HepG2 (cell line): ENCODE results near the gene GDPD4. TPM values are rescaled to one million over a fixed set of nuclear protein-coding genes. Genes with fewer than 3 reads are reported as not detected.

ENCODE experiments used
- ATAC-seq: fragments of 200-7000 bp; cut with Tn5 transposase; 3 replicates; pipeline ENCODE4 v1.9.1; 2020; ENCODE audit warnings: mild to moderate bottlenecking, moderate library complexity
- BruUV-seq: library from RNA; stranded (reverse); fragments of 400-500 nt; replicated peaks from 2 replicates; lab custom pipeline; 2021; lab: Mats Ljungman, UMichigan
- CTCF ChIA-PET: fragments of 300-600 bp; formaldehyde crosslinking; extraction: SDS; loops from one replicate; lab custom pipeline; 2021; ENCODE audit warnings: low total read pairs, inconsistent platforms, low intra/inter-chr PET ratio; lab: Yijun Ruan, JAX
- POLR2A ChIA-PET: fragments of 350-600 bp; sonication (Branson Sonifier 250); formaldehyde crosslinking; loops from one replicate; lab custom pipeline; 2020; ENCODE audit warnings: antibody characterized with exemption, inconsistent platforms; lab: Yijun Ruan, JAX
- DNase-seq: peaks from one replicate; pipeline ENCODE4 v3.0.0-alpha.2; 2015; ENCODE audit warnings: low spot score
- FAIRE-seq: peaks from 3 replicates; lab custom pipeline; 2011; peaks lifted over from hg19 to GRCh38; lab: Jason Lieb, UNC
- H2AFZ ChIP-seq: one replicate; pipeline ENCODE4 v1.6.1; 2011; ENCODE audit warnings: low read length, inconsistent platforms
- H3K27ac ChIP-seq: fragments of 300-600 bp; 3 replicates; pipeline ENCODE4 v1.8.0; 2011; ENCODE audit warnings: mixed run types, mild to moderate bottlenecking, mixed read lengths, low read length, inconsistent platforms; ENCODE audit not compliant: insufficient read depth; ENCODE audit errors: extremely low read length
- H3K27me3 ChIP-seq, 2 experiments: fragments of 200-600 bp in 1 of 2; 2 replicates in 1 of 2; 3 replicates in 1 of 2; pipeline versions ENCODE4 v1.6.0 to v1.8.0; 2011; ENCODE audit warnings: low read length in 2 of 2, mild to moderate bottlenecking in 2 of 2, moderate library complexity in 2 of 2, inconsistent platforms in 1 of 2; ENCODE audit not compliant: insufficient read depth in 2 of 2, control insufficient read depth in 1 of 2
- H3K36me3 ChIP-seq, 2 experiments: fragments of 200-600 bp in 1 of 2; replicated peaks in 1 of 2; 2 replicates in 1 of 2; 3 replicates in 1 of 2; pipeline versions ENCODE4 v1.5.1 to v1.8.0; 2011; ENCODE audit warnings: low read length in 2 of 2, inconsistent platforms in 1 of 2; ENCODE audit not compliant: insufficient read depth in 2 of 2, control insufficient read depth in 1 of 2
- H3K4me1 ChIP-seq: 2 replicates; pipeline ENCODE4 v1.5.1; 2012; ENCODE audit warnings: low read length, inconsistent platforms; ENCODE audit not compliant: insufficient read depth
- H3K4me2 ChIP-seq: 2 replicates; pipeline ENCODE4 v1.6.0; 2011; ENCODE audit warnings: low read depth, low read length, inconsistent platforms
- H3K4me3 ChIP-seq, 3 experiments: fragments of 200-600 bp in 1 of 3; sonication (generic), shearing (Covaris generic) in 1 of 3; replicated peaks in 1 of 3; 2 replicates each; pipeline ENCODE4 v1.5.1; 2011 to 2016; ENCODE audit warnings: low read length in 3 of 3, inconsistent platforms in 2 of 3, low read depth in 2 of 3, mild to moderate bottlenecking in 2 of 3, control low read depth in 1 of 3, mixed read lengths in 1 of 3; ENCODE audit not compliant: insufficient read depth in 1 of 3
- H3K79me2 ChIP-seq: one replicate; pipeline ENCODE4 v1.6.1; 2011; ENCODE audit warnings: low read length, inconsistent platforms; ENCODE audit not compliant: insufficient read depth
- H3K9ac ChIP-seq: 2 replicates; pipeline ENCODE4 v1.6.0; 2011; ENCODE audit warnings: mild to moderate bottlenecking, low read depth, low read length, inconsistent platforms; ENCODE audit not compliant: insufficient read depth
- H3K9me3 ChIP-seq: 2 replicates; pipeline ENCODE4 v1.5.1; 2012; ENCODE audit warnings: mild to moderate bottlenecking, low read length
- H4K20me1 ChIP-seq: 2 replicates; pipeline ENCODE4 v1.6.0; 2011; ENCODE audit warnings: inconsistent platforms, mild to moderate bottlenecking, low read length, moderate library complexity; ENCODE audit not compliant: insufficient read depth
- ATF1 ChIP-seq: IDR thresholded peaks from 2 replicates; pipeline ENCODE4 v1.6.1; 2016; ENCODE audit warnings: mild to moderate bottlenecking, control low read depth
- DNMT3B ChIP-seq: conservative IDR thresholded peaks from 2 replicates; pipeline ENCODE4 v1.6.1; 2016; ENCODE audit warnings: missing biosample characterization, control low read depth
- HNRNPK ChIP-seq: fragments of 200-400 bp; formaldehyde crosslinking; IDR thresholded peaks from 2 replicates; pipeline ENCODE4 v1.6.1; 2018; ENCODE audit warnings: low read length, low read depth, moderate library complexity, mild to moderate bottlenecking; ENCODE audit not compliant: poor library complexity, severe bottlenecking
- JUND ChIP-seq: sonication (generic); formaldehyde crosslinking; IDR thresholded peaks from 2 replicates; pipeline ENCODE4 v1.8.0; 2022; ENCODE audit warnings: mild to moderate bottlenecking, missing genetic modification reagents
- RAD51 ChIP-seq: fragments of 450-650 bp; IDR thresholded peaks from 2 replicates; pipeline ENCODE4 v1.6.1; 2016; ENCODE audit warnings: borderline replicate concordance
- RARG ChIP-seq: sonication (generic); formaldehyde crosslinking; IDR thresholded peaks from 2 replicates; pipeline ENCODE4 v1.4.0; 2020; ENCODE audit warnings: low read depth, mild to moderate bottlenecking, missing genetic modification reagents
- SMAD9 ChIP-seq: sonication (generic); formaldehyde crosslinking; IDR thresholded peaks from 2 replicates; pipeline ENCODE4 v1.5.1; 2020; ENCODE audit warnings: mild to moderate bottlenecking, missing genetic modification reagents
- TARDBP ChIP-seq: sonication (generic); formaldehyde crosslinking; IDR thresholded peaks from 2 replicates; pipeline ENCODE4 v1.8.0; 2022; ENCODE audit warnings: mild to moderate bottlenecking, missing genetic modification reagents
- ZNF839 ChIP-seq: sonication (generic); formaldehyde crosslinking; IDR thresholded peaks from 2 replicates; pipeline ENCODE4 v1.4.0; 2020; ENCODE audit warnings: missing genetic modification reagents, mild to moderate bottlenecking, borderline replicate concordance
- ZNF841 ChIP-seq: sonication (generic); formaldehyde crosslinking; IDR thresholded peaks from 2 replicates; pipeline ENCODE4 v1.8.1; 2023; ENCODE audit warnings: missing genetic modification reagents, borderline replicate concordance
- WGBS: methylation state at CpG from one replicate; pipeline ENCODE4 v1.1.6; 2017; ENCODE audit warnings: low lambda C conversion rate; 5-methylcytosine and 5-hydroxymethylcytosine counted together
- in situ Hi-C: cut with HindIII; loops from 2 replicates; pipeline ENCODE4 v1.10.0; 2017; ENCODE audit warnings: low pct_unique_long_range_greater_than_20kb; ENCODE audit not compliant: extremely low pct_ligation_motif_present
- intact Hi-C: fragments of 100-400 bp; cut with micrococcal nuclease; formaldehyde crosslinking; loops from one replicate; pipeline ENCODE4 v1.10.0; 2022; ENCODE audit not compliant: unreplicated experiment
- polyA plus RNA-seq, 8 experiments: library from polyadenylated mRNA; depleted of rRNA in 3 of 8; stranded (reverse) in 7 of 8; unstranded in 1 of 8; fragments of >200 nt; fragmentation: Illumina TruSeq in 4 of 8; extraction: Trizol in 4 of 8; gene quantifications; 2 replicates each; pipeline versions ENCODE4 v1.2.1 to v1.2.3, GENCODE V29; 2011 to 2016; ENCODE audit warnings: low read depth in 4 of 8, missing spikeins in 1 of 8, mixed read lengths in 1 of 8; ENCODE audit not compliant: insufficient read depth in 1 of 8
- total RNA-seq, 5 experiments: library from RNA; depleted of rRNA; stranded (reverse); fragments of >200 nt; fragmentation: Illumina TruSeq; extraction: Trizol; gene quantifications; 2 replicates each; pipeline ENCODE4 v1.2.3, GENCODE V29; 2016; ENCODE audit warnings: low read depth in 1 of 5
- TF ChIP-seq, protein P1 (sequence below): sonication (generic); formaldehyde crosslinking; IDR thresholded peaks from 2 replicates; pipeline ENCODE4 v1.5.0; 2020; ENCODE audit warnings: missing genetic modification reagents, mild to moderate bottlenecking, borderline replicate concordance

The GDPD4 gene
- total and polyA plus RNA-seq, 2 of the 13 experiments (the other 11 are each of a cell fraction or from before 2014, with no cell fraction given) = not detected

DNA sequence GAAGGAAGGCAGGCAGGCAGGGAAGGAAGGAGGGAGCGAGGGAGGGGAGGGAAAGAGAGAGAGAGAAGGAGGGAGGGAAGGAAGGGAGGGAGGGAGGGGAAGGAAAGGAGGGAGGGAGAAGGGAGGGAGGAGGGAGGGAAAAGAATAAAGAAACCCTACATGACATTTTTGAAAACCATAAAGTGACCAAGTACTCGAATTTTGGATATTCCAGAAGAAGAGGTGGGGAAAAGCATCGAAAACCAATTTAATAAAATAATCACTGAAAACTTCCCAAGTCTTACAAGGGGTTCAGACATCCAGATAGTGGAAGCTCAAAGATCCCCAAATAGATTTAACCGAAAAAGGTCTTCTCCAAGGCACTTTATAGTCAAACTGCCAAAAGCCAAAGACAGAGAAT, 11.7 kb downstream of the GDPD4 start:
- in situ Hi-C loops (no loop called here), intact Hi-C loops (no loop called here)
- no peaks in the 10 kb centered on the region for H4K20me1 ChIP-seq
- no peaks in the 10 kb centered on the region for H3K9me3 ChIP-seq
- no peak overlapping the region for H3K4me3 ChIP-seq
- DNase-seq (no peak), FAIRE-seq (no peak), ATAC-seq (no peak)
- BruUV-seq = no TSS peak
- TF ChIP-seq ATF1 (CRISPR knock-in tag) (no peak), HNRNPK (peak; percentile 77), ZNF841 (CRISPR knock-in tag) (no peak), RARG (no peak)
- no peak overlapping the region for H2AFZ ChIP-seq
- no peak overlapping the region for H3K4me2 ChIP-seq
- POLR2A ChIA-PET = no interaction called here
- H3K9ac ChIP-seq = no peak overlapping the region
- H3K4me1 ChIP-seq = no peaks in the 10 kb centered on the region
- no peaks in the 10 kb centered on the region for H3K79me2 ChIP-seq
- no peaks in the 10 kb centered on the region for H3K36me3 ChIP-seq
- no peak overlapping the region for H3K27ac ChIP-seq
- H3K27me3 ChIP-seq = peaks cover 1 to 3% of the 10 kb centered on the region in 2 experiments; a peak in 1 of 5 replicates
- WGBS = 17% methylated on average over 4 of the region's 4 CpGs
- CTCF ChIA-PET = no interaction called here

DNA sequence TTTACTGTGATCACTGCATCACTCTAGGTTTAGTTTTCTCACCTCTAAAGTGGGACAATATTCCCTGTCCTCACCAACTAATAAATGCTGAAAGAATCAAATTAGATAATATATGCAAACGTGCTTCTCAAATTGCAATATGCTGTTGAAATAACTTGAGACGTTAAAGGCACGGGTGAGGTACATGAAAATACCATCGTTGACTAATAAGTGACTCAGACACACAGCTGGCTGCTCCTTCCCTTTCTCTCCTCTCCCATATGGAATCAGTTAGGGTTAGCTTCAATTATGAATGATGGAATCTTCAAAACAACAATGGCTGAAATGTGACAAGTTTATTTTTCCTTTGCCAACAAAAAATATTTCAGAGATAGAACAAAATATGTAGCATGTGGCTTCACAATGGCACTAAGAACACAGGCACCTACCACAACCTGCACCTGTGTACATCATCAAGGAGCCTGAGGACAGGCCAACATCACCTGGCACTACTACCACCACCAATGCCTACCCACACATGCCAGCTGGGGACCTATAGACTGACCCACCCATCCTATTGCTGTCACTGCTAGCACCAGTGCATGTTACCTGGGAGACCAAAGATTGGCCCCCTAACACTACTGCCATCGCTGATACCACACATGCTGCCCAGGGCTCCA, 13.7 kb downstream of the GDPD4 start:
- no TSS peak for BruUV-seq

More for the DNA sequence above, 13.7 kb downstream of the GDPD4 start:
- ATAC-seq (no peak), DNase-seq (no peak), FAIRE-seq (no peak)
- Histone ChIP-seq H2AFZ (no peak overlapping the region), H3K36me3 (no peaks in the 10 kb centered on the region), H3K4me3 (no peak overlapping the region), H3K4me1 (no peaks in the 10 kb centered on the region), H3K9me3 (no peaks in the 10 kb centered on the region), H3K27me3 (peaks cover 1 to 3% of the 10 kb centered on the region in 2 experiments; a peak in 1 of 5 replicates), H3K4me2 (no peak overlapping the region), H4K20me1 (no peaks in the 10 kb centered on the region), H3K9ac (no peak overlapping the region), H3K79me2 (no peaks in the 10 kb centered on the region), H3K27ac (no peak overlapping the region)
- ChIA-PET CTCF (no interaction called here), POLR2A (no interaction called here)
- in situ Hi-C loops = no loop called here
- no peak for TF ChIP-seq RAD51
- TF ChIP-seq JUND = no peak
- no peak for TF ChIP-seq DNMT3B (CRISPR knock-in tag)
- TF ChIP-seq SMAD9 (CRISPR knock-in tag) = no peak
- no peak for TF ChIP-seq ZNF839
- TF ChIP-seq, protein P1, sequence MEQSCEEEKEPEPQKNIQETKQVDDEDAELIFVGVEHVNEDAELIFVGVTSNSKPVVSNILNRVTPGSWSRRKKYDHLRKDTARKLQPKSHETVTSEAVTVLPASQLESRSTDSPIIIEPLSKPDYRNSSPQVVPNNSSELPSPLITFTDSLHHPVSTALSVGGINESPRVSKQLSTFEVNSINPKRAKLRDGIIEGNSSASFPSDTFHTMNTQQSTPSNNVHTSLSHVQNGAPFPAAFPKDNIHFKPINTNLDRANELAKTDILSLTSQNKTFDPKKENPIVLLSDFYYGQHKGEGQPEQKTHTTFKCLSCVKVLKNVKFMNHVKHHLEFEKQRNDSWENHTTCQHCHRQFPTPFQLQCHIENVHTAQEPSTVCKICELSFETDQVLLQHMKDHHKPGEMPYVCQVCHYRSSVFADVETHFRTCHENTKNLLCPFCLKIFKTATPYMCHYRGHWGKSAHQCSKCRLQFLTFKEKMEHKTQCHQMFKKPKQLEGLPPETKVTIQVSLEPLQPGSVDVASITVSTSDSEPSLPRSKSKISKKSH (CRISPR knock-in tag) = no peak
- no peak for TF ChIP-seq TARDBP (CRISPR knock-in tag)
- intact Hi-C loops = no loop called here
- 3% methylated on average over 4 of the region's 5 CpGs for WGBS
